GM10266 (cell line): ENCODE results near the gene OR10A6.

Experiments used
- DNase-seq: peaks from one replicate; pipeline ENCODE4 v3.0.0; 2012; ENCODE audit errors: extremely low spot score
- CTCF ChIP-seq: IDR thresholded peaks from 2 replicates; pipeline ENCODE4 v1.5.1; 2012; ENCODE audit warnings: mild to moderate bottlenecking, low read depth; ENCODE audit not compliant: control insufficient read depth, insufficient read depth; ENCODE audit errors: missing control alignments

OR10A6 gene

DNA sequence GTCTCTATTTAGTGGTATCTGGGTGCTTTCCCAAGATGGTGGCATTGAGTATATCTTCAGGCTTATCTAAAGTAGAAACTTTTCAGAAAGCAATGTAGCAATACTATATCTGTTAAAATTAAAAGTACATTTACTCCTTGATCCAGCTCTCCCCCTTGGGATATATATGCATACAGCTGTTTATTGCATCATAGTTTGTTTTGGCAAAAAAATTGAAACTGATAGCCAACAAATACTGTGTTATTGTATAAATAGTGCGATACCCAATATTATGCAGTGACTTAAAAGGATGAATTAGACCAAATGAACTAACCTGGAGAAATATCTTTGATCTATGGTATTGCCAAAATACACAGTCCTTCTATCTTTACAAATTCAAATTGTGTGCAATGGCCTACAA lies 18.9 kb upstream of the OR10A6 start:
- no peak for TF ChIP-seq CTCF
- no peak for DNase-seq

GRCh38 chr11:7944123-7944522 lies 13.1 kb upstream of the OR10A6 start:
- no peak for TF ChIP-seq CTCF
- no peak for DNase-seq

- no peak for DNase-seq
- TF ChIP-seq CTCF: no peak
These were observed 10.5 kb upstream of the OR10A6 start, which contains the start of gene OR10A3 for GRCh38 chr11:7941608-7942007. Gene OR10A3, minus strand, starts transcription at chr11:7941708. Its CDS starts 2,188 bp downstream, at chr11:7939520.

DNA sequence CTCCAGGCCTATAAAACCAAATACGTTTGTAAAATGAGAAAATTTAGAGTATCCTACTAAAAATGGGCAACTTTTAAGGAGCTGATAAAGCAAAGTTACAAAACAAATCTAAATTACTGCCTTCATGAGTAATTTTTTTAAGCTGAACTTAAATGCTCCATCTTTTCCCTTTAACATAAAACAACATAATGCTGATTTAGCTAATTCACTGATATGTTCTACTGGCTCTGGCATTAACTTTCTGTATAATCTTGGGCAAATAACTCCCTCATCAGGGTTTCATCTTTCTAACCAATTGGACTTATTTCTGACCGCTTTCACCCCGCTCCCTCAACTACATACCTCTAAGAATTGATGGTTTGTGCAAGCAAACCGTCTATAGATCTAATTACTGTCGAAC lies 10.1 kb upstream of the OR10A6 start:
- TF ChIP-seq CTCF: no peak
- DNase-seq: no peak

DNA sequence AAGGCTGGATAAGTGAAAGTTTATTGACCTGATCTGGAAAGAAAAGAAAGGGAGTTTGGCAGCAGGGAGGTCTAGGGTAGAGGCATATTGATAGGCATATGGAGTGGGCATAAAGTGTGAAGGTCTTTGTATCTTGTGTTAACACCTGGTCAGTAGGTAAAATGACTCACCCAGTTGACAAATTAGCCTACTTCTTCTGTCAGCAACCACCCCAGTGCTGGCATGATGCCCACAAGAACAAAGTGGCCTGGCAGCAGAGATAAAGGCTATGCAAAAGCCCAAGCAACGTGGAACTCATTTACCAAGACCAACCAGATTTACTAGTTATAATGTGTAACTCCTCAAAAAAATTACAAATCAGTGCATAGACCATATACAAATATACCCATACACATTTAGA lies 5.5 kb upstream of the OR10A6 start:
- no peak for TF ChIP-seq CTCF
- no peak for DNase-seq

GRCh38 chr11:7927635-7928034 lies 3.4 kb downstream of the OR10A6 start:
- no peak for TF ChIP-seq CTCF
- no peak for DNase-seq

DNA sequence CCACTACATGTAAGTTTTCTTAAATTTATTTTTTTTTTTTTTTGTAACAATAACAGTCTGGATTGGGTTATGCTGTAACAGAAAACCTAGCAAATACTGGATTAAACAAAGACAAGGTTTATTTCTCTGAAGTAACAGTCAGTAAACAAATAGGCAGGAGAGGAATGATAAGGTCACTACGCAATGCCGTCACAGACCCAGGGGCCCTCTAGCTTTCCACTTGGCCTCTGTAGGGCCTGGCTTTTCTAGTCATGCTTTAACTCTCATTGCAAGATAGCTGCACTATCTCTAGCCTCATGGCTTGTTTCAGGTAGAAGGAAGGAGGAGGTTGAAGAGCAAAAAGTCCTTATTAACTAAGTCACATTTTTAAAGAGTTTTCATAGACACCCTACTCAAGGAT lies 6.5 kb downstream of the OR10A6 start:
- DNase-seq: no peak
- no peak for TF ChIP-seq CTCF
